Effector memory CD4-positive, alpha-beta T cell (primary cell): ENCODE measurements around the gene CSK.

ENCODE experiments used
- DNase-seq, 3 donors: peaks; one replicate each; pipeline ENCODE4 v3.0.0-alpha.2; 2020
- H3K27ac ChIP-seq: 2 replicates; pipeline ENCODE4 v1.7.0; 2013; ENCODE audit warnings: mild to moderate bottlenecking, low read length, moderate library complexity; ENCODE audit not compliant: insufficient read depth, poor library complexity, severe bottlenecking
- H3K27me3 ChIP-seq: replicated peaks from 2 replicates; pipeline ENCODE4 v1.7.0; 2013; ENCODE audit warnings: mild to moderate bottlenecking, low read length; ENCODE audit not compliant: insufficient read depth, control insufficient read depth, poor library complexity, severe bottlenecking
- H3K36me3 ChIP-seq: 2 replicates; pipeline ENCODE4 v1.7.0; 2013; ENCODE audit warnings: mild to moderate bottlenecking, low read length, moderate library complexity; ENCODE audit not compliant: control insufficient read depth, insufficient read depth
- H3K4me1 ChIP-seq: 2 replicates; pipeline ENCODE4 v1.7.0; 2013; ENCODE audit warnings: low read length, mild to moderate bottlenecking; ENCODE audit not compliant: control insufficient read depth, insufficient read depth, poor library complexity, severe bottlenecking
- H3K4me3 ChIP-seq: 2 replicates; pipeline ENCODE4 v1.7.0; 2013; ENCODE audit warnings: low read length, low read depth, mild to moderate bottlenecking; ENCODE audit not compliant: insufficient read depth, poor library complexity, severe bottlenecking
- H3K9me3 ChIP-seq: 2 replicates; pipeline ENCODE4 v1.7.0; 2013; ENCODE audit warnings: mild to moderate bottlenecking, low read length, moderate library complexity; ENCODE audit not compliant: control insufficient read depth

Gene CSK

DNA sequence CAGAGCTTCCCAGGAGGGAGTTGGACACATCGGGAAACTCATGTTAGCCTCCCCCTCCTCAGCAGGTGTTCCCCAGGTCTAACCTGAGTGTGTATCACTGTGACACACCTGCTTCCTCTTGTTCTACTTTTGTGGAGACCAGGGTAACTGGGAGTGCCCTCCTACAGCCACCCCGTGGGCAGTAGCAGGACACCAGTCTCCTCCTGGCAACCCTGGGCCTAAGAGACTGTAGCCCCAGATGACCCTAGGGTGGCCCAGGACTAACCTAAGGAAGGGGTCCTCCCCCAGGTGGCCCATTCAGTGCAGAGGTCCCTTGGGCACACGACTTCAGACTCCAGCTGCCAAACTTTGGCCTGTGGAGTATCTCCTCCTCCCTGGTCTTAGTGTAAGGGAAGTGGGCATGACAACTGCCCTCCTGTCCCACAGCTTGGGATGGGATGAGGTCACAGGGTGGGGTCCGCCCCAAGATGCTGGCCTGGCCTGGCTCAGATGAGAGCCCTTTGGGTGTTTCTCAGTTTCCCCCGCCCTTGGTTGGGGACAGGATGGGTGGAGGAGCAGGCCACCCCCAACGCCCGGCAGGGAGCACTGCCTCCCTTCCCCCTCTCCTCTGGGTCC is 4.8 kb downstream of the CSK start:
- Histone ChIP-seq H3K9me3 (no peaks in the 10 kb centered on the region), H3K27ac (peak overlapping the region; percentile 90), H3K4me3 (peak overlapping the region; percentile 99), H3K4me1 (peaks cover 82% of the 10 kb centered on the region), H3K27me3 (no peaks in the 10 kb centered on the region), H3K36me3 (no peaks in the 10 kb centered on the region)
- no peak for DNase-seq

- H3K27ac ChIP-seq, result peak overlapping the region; percentile 90
- DNase-seq, result peak; percentile 88 to 92 (median 88)
- H3K4me3 ChIP-seq, result peak overlapping the region; percentile 99
- H3K36me3 ChIP-seq, result no peaks in the 10 kb centered on the region
- no peaks in the 10 kb centered on the region for H3K27me3 ChIP-seq
- peaks cover 90% of the 10 kb centered on the region for H3K4me1 ChIP-seq
- no peaks in the 10 kb centered on the region for H3K9me3 ChIP-seq
Measured at GRCh38 chr15:74787251-74788041, 5.6 kb downstream of the CSK start.

GRCh38 chr15:74788042-74788682 is 6.3 kb downstream of the CSK start:
- Histone ChIP-seq H3K4me1 (peaks cover 97% of the 10 kb centered on the region), H3K27me3 (no peaks in the 10 kb centered on the region), H3K27ac (peak overlapping the region; percentile 90), H3K36me3 (no peaks in the 10 kb centered on the region), H3K4me3 (peak overlapping the region; percentile 99), H3K9me3 (no peaks in the 10 kb centered on the region)
- no peak for DNase-seq

- H3K4me1 ChIP-seq, result peaks cover 97% of the 10 kb centered on the region
- H3K27me3 ChIP-seq, result no peaks in the 10 kb centered on the region
- no peaks in the 10 kb centered on the region for H3K9me3 ChIP-seq
- peak overlapping the region; percentile 90 for H3K27ac ChIP-seq
- peak; percentile 55 to 59 (median 56) for DNase-seq
- no peaks in the 10 kb centered on the region for H3K36me3 ChIP-seq
- H3K4me3 ChIP-seq, result peak overlapping the region; percentile 99
Measured at GRCh38 chr15:74788683-74789151, 6.8 kb downstream of the CSK start.

GRCh38 chr15:74789171-74789631 is 7.3 kb downstream of the CSK start:
- no peaks in the 10 kb centered on the region for H3K9me3 ChIP-seq
- H3K27me3 ChIP-seq, result no peaks in the 10 kb centered on the region
- DNase-seq, result no peak
- peaks cover 97% of the 10 kb centered on the region for H3K4me1 ChIP-seq
- peak overlapping the region; percentile 99 for H3K4me3 ChIP-seq
- H3K27ac ChIP-seq, result peak overlapping the region; percentile 90
- no peaks in the 10 kb centered on the region for H3K36me3 ChIP-seq

GRCh38 chr15:74789741-74790079 is 7.8 kb downstream of the CSK start:
- no peak for DNase-seq
- H3K4me3 ChIP-seq, result peak overlapping the region; percentile 99
- H3K9me3 ChIP-seq, result no peaks in the 10 kb centered on the region
- no peaks in the 10 kb centered on the region for H3K27me3 ChIP-seq
- peak overlapping the region; percentile 90 for H3K27ac ChIP-seq
- peaks cover 97% of the 10 kb centered on the region for H3K4me1 ChIP-seq
- H3K36me3 ChIP-seq, result peaks cover 1% of the 10 kb centered on the region

GRCh38 chr15:74790080-74790916 is 8.4 kb downstream of the CSK start:
- Histone ChIP-seq H3K27me3 (no peaks in the 10 kb centered on the region), H3K4me3 (peak overlapping the region; percentile 99), H3K27ac (peak overlapping the region; percentile 90), H3K4me1 (peaks cover 98% of the 10 kb centered on the region), H3K9me3 (no peaks in the 10 kb centered on the region), H3K36me3 (peaks cover 3% of the 10 kb centered on the region)
- peak in 2 of 3 donors; percentile 39 to 40 for DNase-seq

GRCh38 chr15:74791007-74791406 is 9.1 kb downstream of the CSK start:
- Histone ChIP-seq H3K4me1 (peaks cover 98% of the 10 kb centered on the region), H3K36me3 (peaks cover 3% of the 10 kb centered on the region), H3K9me3 (no peaks in the 10 kb centered on the region), H3K27ac (peak overlapping the region; percentile 90), H3K27me3 (no peaks in the 10 kb centered on the region), H3K4me3 (peak overlapping the region; percentile 99)
- DNase-seq, result no peak

GRCh38 chr15:74791667-74792066 is 9.8 kb downstream of the CSK start:
- Histone ChIP-seq H3K27me3 (no peaks in the 10 kb centered on the region), H3K27ac (peak overlapping the region; percentile 90), H3K4me3 (peak overlapping the region; percentile 19), H3K4me1 (peaks cover 97% of the 10 kb centered on the region), H3K36me3 (peaks cover 3% of the 10 kb centered on the region), H3K9me3 (no peaks in the 10 kb centered on the region)
- no peak for DNase-seq
